SJSA1 (cell line): ENCODE measurements around the gene TSHZ2. TPM values are rescaled to one million over a fixed set of nuclear protein-coding genes. Genes with fewer than 3 reads are reported as not detected.

ENCODE experiments used
- DNase-seq, 2 experiments: peaks; one replicate each; pipeline ENCODE4 v3.0.0-alpha.2; 2015 to 2020; ENCODE audit warnings: low spot score in 2 of 2, low read depth in 1 of 2
- H3K27ac ChIP-seq: fragments of 250-450 bp; sonication (Bioruptor Pico); 2 replicates; pipeline ENCODE4 v1.5.1; 2020; ENCODE audit warnings: mild to moderate bottlenecking, moderate library complexity
- H3K27me3 ChIP-seq: fragments of 250-450 bp; sonication (Bioruptor Pico); replicated peaks from 2 replicates; pipeline ENCODE4 v1.5.1; 2020; ENCODE audit warnings: mild to moderate bottlenecking, moderate library complexity
- H3K36me3 ChIP-seq: fragments of 250-450 bp; sonication (Bioruptor Pico); 2 replicates; pipeline ENCODE4 v1.5.1; 2020; ENCODE audit warnings: mild to moderate bottlenecking
- H3K4me1 ChIP-seq: fragments of 250-450 bp; sonication (Bioruptor Pico); replicated peaks from 2 replicates; pipeline ENCODE4 v1.6.1; 2021; ENCODE audit warnings: mild to moderate bottlenecking
- H3K4me3 ChIP-seq: fragments of 250-450 bp; sonication (Bioruptor Pico); 2 replicates; pipeline ENCODE4 v1.5.1; 2020; ENCODE audit warnings: mild to moderate bottlenecking
- H3K9me3 ChIP-seq: fragments of 250-450 bp; sonication (Bioruptor Pico); replicated peaks from 2 replicates; pipeline ENCODE4 v1.5.1; 2020; ENCODE audit warnings: mild to moderate bottlenecking
- total RNA-seq: library from RNA; depleted of rRNA; stranded (reverse); fragments of >200 nt; shearing (Covaris generic); gene quantifications from 2 replicates; pipeline ENCODE4 v1.2.3, GENCODE V29; 2014

Gene TSHZ2
- total RNA-seq, 1 experiment from 2014 or later, result not detected

DNA sequence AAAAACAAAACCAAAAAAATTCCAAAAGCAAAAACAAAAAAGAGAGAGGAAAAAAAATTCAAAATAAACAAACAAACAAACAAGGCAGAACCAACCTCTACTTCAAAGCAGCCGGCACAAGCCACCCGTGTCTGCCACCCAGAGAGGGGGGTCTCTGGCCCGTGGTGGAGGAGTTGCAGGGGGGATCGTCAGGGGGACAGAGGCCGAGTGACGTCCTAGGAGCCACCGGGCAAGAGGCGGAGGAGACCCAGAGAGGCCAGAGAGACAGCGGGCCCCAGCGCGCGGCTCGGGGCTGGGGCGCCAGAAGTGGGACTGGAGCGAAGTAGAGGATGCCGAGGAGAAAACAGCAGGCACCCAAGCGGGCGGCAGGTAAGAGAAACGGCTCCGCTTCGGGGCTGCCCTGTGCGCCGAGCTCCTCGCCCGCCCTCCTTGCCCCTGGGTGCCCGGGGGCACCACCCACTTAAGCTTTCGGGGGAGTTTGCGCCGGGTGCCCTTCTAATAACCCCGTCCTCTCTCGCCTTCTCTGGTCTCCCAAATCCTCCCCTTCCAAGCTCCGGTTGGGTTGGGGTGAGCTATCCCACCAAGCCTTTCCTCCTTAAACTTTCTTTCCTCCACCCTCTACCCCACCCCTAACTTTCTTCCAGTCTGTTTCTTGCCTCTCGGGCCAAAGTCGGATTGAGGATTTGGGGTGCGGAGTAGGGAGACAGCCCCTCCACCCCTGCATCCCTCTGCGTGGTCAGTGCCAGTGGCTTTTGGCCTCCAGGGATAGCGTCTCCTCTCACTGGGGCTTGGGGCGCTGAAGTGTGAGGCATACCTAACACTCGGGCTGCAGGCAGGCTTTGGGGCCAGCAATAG, 1.0 kb downstream of the TSHZ2 start:
- Histone ChIP-seq H3K9me3 (no peaks in the 10 kb centered on the region; the same call in 1 of the 2 replicates), H3K27ac (no peak overlapping the region), H3K4me1 (no peaks in the 10 kb centered on the region; the same call in 1 of the 2 replicates), H3K36me3 (no peaks in the 10 kb centered on the region), H3K27me3 (peaks cover 53% of the 10 kb centered on the region), H3K4me3 (no peak overlapping the region)
- peak in 1 of 2 experiments; percentile 3 for DNase-seq

DNA sequence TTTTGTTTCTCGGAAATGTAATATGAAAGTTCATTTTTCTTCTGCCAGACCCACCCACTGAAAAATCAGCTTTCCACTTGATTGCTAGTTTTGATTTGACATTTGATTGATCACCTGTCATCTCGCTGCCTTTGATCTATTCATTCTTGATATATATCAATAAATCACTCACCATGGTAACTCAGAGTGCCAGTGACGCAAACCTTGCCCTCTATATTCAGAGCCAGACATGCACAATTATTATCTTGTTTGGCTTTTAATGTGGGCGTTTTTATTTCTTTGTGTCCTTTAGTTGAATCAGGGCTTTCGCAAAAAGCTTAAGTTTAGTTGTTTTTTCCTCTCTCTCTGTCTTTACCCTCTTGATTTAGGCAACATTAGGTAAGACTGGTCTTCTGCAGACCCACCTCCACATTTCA, 2.0 kb downstream of the TSHZ2 start:
- no peak for DNase-seq

DNA sequence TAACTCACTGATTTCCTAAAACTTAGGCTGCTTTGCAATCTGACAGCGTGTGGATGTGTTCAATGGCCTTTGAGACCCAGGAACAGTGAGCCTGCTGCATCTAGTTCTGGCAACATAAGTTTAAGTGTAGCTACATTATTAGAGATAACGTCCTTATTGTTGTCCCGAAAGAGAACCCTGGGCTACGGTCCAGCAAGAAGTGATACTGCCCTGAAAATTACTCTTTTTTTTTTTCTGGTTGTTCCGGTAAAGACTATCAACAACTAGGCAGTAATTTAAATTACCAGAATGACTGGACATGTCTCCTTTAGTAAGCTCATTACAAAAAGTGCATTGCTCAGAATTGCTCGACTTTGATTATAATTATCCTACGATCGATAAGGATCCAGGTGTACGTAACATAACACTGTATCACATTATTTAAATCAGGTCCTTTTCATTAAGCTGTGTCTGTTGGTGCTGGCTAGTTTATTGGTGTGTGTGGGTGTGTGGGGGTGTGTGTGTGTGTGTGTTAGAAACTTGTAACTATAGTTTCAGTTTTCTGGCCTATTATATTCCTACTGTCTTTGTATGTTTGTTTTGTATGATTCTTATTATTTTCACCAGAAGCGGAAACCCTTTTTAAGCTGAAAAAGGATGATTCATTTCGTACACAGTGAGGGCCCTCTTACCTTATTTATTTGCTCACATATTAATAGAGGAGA, 3.0 kb downstream of the TSHZ2 start:
- no peak for DNase-seq
- Histone ChIP-seq H3K27me3 (peaks cover 55% of the 10 kb centered on the region), H3K36me3 (no peaks in the 10 kb centered on the region), H3K4me1 (no peaks in the 10 kb centered on the region; the same call in 1 of the 2 replicates), H3K4me3 (no peak overlapping the region), H3K27ac (no peak overlapping the region), H3K9me3 (no peaks in the 10 kb centered on the region; the same call in 1 of the 2 replicates)

More for the DNA sequence above, 2.0 kb downstream of the TSHZ2 start:
- Histone ChIP-seq H3K4me3 (no peak overlapping the region), H3K9me3 (no peaks in the 10 kb centered on the region; the same call in 1 of the 2 replicates), H3K36me3 (no peaks in the 10 kb centered on the region), H3K27me3 (peaks cover 59% of the 10 kb centered on the region), H3K4me1 (no peaks in the 10 kb centered on the region; the same call in 1 of the 2 replicates), H3K27ac (no peak overlapping the region)

- no peak overlapping the region for H3K4me3 ChIP-seq
- no peaks in the 10 kb centered on the region for H3K36me3 ChIP-seq
- no peaks in the 10 kb centered on the region; the same call in 1 of the 2 replicates for H3K4me1 ChIP-seq
- peaks cover 52% of the 10 kb centered on the region for H3K27me3 ChIP-seq
- H3K9me3 ChIP-seq, result no peaks in the 10 kb centered on the region; the same call in 1 of the 2 replicates
- no peak for DNase-seq
- H3K27ac ChIP-seq, result no peak overlapping the region
Measured at GRCh38 chr20:52975803-52976531, 3.8 kb downstream of the TSHZ2 start.

DNA sequence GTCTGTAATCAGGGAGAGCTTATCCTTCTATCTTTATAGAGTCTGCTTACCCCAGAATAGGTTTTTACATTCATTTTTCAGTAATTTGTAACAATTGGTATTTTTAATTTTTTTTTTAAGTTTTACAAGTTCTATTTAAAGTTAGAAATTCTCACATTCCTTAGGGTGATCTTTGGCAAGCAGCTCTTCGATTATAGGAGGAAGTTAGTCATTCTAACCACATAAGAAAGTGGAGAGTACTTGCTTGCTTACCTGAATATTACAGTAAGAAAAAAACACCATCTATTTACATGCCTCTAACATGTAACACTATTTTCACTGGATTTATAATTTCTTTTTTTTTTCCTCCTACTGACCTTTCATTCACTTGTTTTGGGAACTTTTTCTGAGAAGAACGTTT, 6.7 kb downstream of the TSHZ2 start:
- Histone ChIP-seq H3K27me3 (peaks cover 31% of the 10 kb centered on the region), H3K36me3 (no peaks in the 10 kb centered on the region), H3K9me3 (no peaks in the 10 kb centered on the region; the same call in 1 of the 2 replicates), H3K4me3 (no peak overlapping the region), H3K4me1 (no peaks in the 10 kb centered on the region), H3K27ac (no peak overlapping the region)
- no peak for DNase-seq

GRCh38 chr20:52981051-52981450, 8.9 kb downstream of the TSHZ2 start:
- Histone ChIP-seq H3K4me3 (no peak overlapping the region), H3K9me3 (no peaks in the 10 kb centered on the region; the same call in 1 of the 2 replicates), H3K27ac (no peak overlapping the region), H3K36me3 (no peaks in the 10 kb centered on the region), H3K27me3 (peaks cover 16% of the 10 kb centered on the region), H3K4me1 (no peaks in the 10 kb centered on the region)
- DNase-seq, result no peak

DNA sequence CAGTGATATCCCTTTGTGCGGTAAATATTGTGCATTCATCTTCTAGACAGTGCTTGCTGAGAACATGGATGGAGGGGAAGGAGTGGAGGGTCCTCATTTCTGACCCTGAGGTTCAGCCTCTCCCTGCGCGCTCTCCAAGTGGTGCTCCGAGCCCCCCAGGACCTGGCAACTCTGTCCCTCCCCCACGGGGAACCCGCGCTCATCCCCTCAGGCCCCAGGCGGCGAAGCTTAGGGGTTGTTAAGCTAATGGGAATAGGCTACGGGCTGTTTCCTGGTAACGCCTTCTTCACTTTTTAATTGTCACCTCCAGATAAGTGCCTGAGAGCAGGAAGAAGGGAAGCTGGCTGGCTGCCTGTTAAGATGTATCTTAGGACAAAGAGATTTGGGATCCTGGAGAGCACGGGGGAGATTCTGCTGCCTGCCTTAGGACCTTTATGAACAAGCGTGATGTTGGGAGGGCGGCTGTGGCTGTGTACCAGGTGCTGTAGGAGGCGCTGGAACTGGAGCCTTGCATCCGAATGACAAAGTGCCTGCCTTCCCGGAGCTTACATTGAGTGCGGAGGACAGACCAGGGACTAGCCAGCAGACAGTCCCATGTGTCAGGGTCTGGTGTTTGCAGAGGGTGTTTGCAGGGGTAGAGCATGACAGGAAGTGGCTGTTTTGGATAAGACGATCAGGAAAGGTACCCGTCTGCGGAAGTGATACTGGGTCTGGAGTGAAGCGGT, 11.7 kb downstream of the TSHZ2 start:
- DNase-seq, result no peak
- H3K27me3 ChIP-seq, result peaks cover 10% of the 10 kb centered on the region
- no peak overlapping the region for H3K27ac ChIP-seq
- no peak overlapping the region for H3K4me3 ChIP-seq
- H3K9me3 ChIP-seq, result no peaks in the 10 kb centered on the region
- H3K36me3 ChIP-seq, result no peaks in the 10 kb centered on the region
- no peaks in the 10 kb centered on the region for H3K4me1 ChIP-seq

DNA sequence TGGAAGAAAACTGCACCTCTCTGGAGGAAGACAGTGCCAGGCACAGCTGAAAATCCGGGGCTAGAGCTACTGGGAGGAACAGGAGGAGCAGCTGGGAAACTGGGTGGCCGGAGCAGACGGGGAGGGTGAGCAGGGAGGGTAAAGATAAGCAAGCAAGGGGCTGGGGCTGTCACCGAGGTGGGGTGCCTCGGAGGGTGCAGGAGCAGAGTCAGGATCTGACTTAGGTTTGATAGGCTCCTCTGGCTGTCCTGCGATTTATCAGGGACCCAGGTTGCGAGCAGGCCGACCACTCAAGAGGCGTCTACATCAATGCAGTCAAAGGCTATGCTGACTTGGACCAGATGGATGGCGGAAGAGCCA, 12.3 kb downstream of the TSHZ2 start:
- no peak for DNase-seq
- H3K36me3 ChIP-seq, result no peaks in the 10 kb centered on the region
- no peak overlapping the region for H3K4me3 ChIP-seq
- no peaks in the 10 kb centered on the region for H3K4me1 ChIP-seq
- no peaks in the 10 kb centered on the region for H3K9me3 ChIP-seq
- H3K27ac ChIP-seq, result no peak overlapping the region
- peaks cover 10% of the 10 kb centered on the region for H3K27me3 ChIP-seq

GRCh38 chr20:52985687-52986086, 13.5 kb downstream of the TSHZ2 start:
- DNase-seq, result no peak

GRCh38 chr20:52987295-52987694, 15.1 kb downstream of the TSHZ2 start:
- H3K4me1 ChIP-seq, result no peaks in the 10 kb centered on the region
- DNase-seq, result no peak
- peaks cover 7% of the 10 kb centered on the region for H3K27me3 ChIP-seq
- H3K36me3 ChIP-seq, result no peaks in the 10 kb centered on the region
- H3K27ac ChIP-seq, result no peak overlapping the region
- H3K9me3 ChIP-seq, result no peaks in the 10 kb centered on the region
- no peak overlapping the region for H3K4me3 ChIP-seq

More at GRCh38 chr20:52985687-52986086, 13.5 kb downstream of the TSHZ2 start:
- H3K27ac ChIP-seq, result no peak overlapping the region
- no peak overlapping the region for H3K4me3 ChIP-seq
- H3K4me1 ChIP-seq, result no peaks in the 10 kb centered on the region
- H3K36me3 ChIP-seq, result no peaks in the 10 kb centered on the region
- H3K9me3 ChIP-seq, result no peaks in the 10 kb centered on the region
- H3K27me3 ChIP-seq, result peaks cover 10% of the 10 kb centered on the region

DNA sequence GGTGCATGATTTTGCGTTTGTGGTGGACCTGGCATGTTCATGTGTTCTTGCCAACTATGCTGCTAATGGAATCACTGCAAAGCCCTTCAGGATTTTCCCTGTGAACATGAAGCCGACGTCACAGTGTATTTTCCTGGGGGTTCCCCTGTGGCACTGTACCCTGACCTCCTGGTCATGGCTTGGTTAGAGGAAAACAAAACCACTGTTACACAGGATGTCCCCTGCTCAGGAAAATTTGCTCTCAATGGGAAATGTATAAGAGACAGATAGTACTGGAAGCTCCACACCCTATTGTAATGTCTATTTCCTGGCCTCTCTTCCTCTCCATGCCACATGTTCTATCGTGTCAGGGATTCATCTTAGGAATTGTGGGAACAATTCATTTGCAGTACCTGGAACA, 19.7 kb downstream of the TSHZ2 start:
- no peaks in the 10 kb centered on the region for H3K9me3 ChIP-seq
- H3K4me1 ChIP-seq, result no peaks in the 10 kb centered on the region
- H3K27me3 ChIP-seq, result peaks cover 5% of the 10 kb centered on the region; the same call in 1 of the 2 replicates
- no peaks in the 10 kb centered on the region for H3K36me3 ChIP-seq
- no peak overlapping the region for H3K4me3 ChIP-seq
- no peak for DNase-seq
- no peak overlapping the region for H3K27ac ChIP-seq

- no peak overlapping the region for H3K27ac ChIP-seq
- DNase-seq, result no peak
- no peaks in the 10 kb centered on the region for H3K9me3 ChIP-seq
- no peaks in the 10 kb centered on the region for H3K27me3 ChIP-seq
- no peaks in the 10 kb centered on the region for H3K4me1 ChIP-seq
- H3K4me3 ChIP-seq, result no peak overlapping the region
- H3K36me3 ChIP-seq, result no peaks in the 10 kb centered on the region
Measured at GRCh38 chr20:52992632-52993031, 20.5 kb downstream of the TSHZ2 start.

GRCh38 chr20:52993076-52993475, 20.9 kb downstream of the TSHZ2 start:
- Histone ChIP-seq H3K9me3 (no peaks in the 10 kb centered on the region), H3K27me3 (no peaks in the 10 kb centered on the region), H3K36me3 (no peaks in the 10 kb centered on the region), H3K4me3 (no peak overlapping the region), H3K4me1 (no peaks in the 10 kb centered on the region), H3K27ac (no peak overlapping the region)
- DNase-seq, result no peak
